ENCODE results near the gene FAM98A.
A peak's percentile ranks its signal among the peaks of the same experiment; 100 is the strongest.

FAM98A gene

DNA sequence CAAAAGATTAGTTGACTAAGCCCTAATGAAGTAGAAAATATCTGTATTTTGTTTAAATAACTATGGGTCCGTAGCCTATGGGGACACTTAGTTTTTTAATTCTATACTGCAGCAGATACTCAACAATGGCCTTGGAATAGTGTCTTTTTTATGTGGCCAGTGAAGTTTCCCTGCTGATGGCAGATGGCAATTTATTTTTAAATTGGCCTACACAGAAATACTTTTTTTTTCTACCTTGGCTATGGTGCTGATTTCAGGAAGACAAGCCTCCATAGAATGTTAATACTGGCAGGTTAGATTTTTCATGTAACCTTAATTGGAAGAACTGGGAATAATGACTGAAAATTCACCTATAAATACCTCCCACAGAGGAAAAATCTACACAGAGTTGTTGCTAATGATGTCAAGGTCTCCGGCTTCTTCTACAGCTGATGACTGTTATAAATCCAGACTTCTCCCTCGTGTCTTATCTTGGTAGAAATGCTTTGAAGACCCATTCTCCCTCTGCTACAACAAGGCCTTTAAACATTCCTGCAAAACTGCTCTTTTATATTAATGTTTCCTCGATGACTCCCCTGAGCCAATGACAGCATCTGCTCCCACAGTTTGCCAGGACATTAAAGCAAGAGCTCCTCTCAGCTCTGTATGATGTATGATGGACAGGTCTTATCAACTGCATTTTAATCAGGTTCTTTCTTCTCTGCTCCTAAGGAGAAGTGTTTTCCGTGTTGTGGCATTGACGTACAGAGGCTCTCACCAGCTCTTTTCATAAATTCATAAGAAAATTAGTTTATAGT lies 29.1 kb upstream of the FAM98A start:
- Histone ChIP-seq H3K4me3 (ENCODE audit: low read depth, low read length) (no peak overlapping the region), H3K9me3 (ENCODE audit: control insufficient read depth, insufficient read depth, low read depth, low read length) (no peaks in the 10 kb centered on the region), H3K27ac (ENCODE audit: extremely low read depth, low read depth, low read length) (no peak overlapping the region), H3K36me3 (ENCODE audit: control insufficient read depth in 2 of 2, insufficient read depth in 1 of 2, low read length in 2 of 2) (no peaks in the 10 kb centered on the region), H3K4me1 (ENCODE audit: control insufficient read depth, insufficient read depth, low read length) (no peaks in the 10 kb centered on the region)
- ChIA-PET POLR2A (no interaction called here), CTCF (interaction anchor here (0.6 kb wide), 1 partner anchor 823 kb away, joined by 4 read pairs; no protein-coding TSS in a partner anchor)
- TF ChIP-seq ZNF621 (tag by site-specific recombination; IDR thresholded peaks at IDR 0.05), result no peak
- TF ChIP-seq, protein P1, sequence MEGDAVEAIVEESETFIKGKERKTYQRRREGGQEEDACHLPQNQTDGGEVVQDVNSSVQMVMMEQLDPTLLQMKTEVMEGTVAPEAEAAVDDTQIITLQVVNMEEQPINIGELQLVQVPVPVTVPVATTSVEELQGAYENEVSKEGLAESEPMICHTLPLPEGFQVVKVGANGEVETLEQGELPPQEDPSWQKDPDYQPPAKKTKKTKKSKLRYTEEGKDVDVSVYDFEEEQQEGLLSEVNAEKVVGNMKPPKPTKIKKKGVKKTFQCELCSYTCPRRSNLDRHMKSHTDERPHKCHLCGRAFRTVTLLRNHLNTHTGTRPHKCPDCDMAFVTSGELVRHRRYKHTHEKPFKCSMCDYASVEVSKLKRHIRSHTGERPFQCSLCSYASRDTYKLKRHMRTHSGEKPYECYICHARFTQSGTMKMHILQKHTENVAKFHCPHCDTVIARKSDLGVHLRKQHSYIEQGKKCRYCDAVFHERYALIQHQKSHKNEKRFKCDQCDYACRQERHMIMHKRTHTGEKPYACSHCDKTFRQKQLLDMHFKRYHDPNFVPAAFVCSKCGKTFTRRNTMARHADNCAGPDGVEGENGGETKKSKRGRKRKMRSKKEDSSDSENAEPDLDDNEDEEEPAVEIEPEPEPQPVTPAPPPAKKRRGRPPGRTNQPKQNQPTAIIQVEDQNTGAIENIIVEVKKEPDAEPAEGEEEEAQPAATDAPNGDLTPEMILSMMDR (tag by site-specific recombination; IDR thresholded peaks at IDR 0.05), result no peak

DNA sequence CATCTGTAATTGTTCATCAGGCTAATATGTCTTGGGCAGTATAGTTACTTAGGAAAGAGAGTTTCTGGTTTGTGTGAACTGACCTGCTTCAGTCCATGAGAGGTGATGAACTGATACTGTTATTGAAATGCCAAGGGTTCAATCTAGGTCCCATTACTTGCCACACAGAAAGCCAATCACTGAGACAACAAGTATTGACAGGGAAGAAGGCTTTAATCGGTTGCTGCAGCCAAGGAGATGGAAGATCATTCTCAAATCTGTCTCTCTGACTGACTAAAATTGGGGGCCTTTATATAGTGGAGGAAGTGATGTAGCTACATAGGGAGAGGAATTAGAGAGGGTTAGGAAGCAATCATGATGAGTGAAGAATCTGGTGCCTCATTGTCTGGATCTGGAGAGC lies 19.9 kb upstream of the FAM98A start:
- CTCF ChIA-PET, result no interaction called here
- TF ChIP-seq SETDB1 (IDR thresholded peaks at IDR 0.05; ENCODE audit: insufficient read length, low read length), result peak; percentile 48
- no peak for TF ChIP-seq ZNF837 (tag by site-specific recombination; IDR thresholded peaks at IDR 0.05)

DNA sequence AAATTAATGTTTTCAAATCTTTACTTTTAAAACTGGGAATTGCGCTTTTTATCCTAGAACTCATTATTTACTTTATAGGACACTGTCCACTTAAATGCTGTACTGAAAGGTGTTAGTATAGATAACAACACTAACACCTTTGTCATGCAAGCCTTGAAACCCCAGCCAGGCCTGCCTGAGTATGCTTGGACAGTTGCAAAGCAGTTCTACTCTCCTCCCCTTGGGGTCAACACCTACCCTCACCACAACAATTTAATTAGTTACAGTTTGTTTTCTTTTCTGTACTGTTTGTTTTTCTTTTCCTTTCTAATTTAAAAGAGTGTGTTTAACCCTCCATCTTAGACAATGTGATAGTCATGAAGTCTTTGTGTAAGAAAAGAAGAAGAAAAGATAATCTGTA lies 18.9 kb upstream of the FAM98A start:
- POLR2A ChIA-PET, result no interaction called here
- no peaks in the 10 kb centered on the region for H3K9me3 ChIP-seq (ENCODE audit: control insufficient read depth, insufficient read depth, low read depth, low read length)
- CTCF ChIA-PET, result no interaction called here
- H3K4me1 ChIP-seq (ENCODE audit: control insufficient read depth, insufficient read depth, low read length), result no peaks in the 10 kb centered on the region
- H3K27ac ChIP-seq (ENCODE audit: extremely low read depth, low read depth, low read length), result no peak overlapping the region
- no peak overlapping the region for H3K4me3 ChIP-seq (ENCODE audit: low read depth, low read length)
- no peaks in the 10 kb centered on the region for H3K36me3 ChIP-seq (ENCODE audit: control insufficient read depth in 2 of 2, insufficient read depth in 1 of 2, low read length in 2 of 2)
- TF ChIP-seq ZNF23 (tag by site-specific recombination; IDR thresholded peaks at IDR 0.05; ENCODE audit: borderline replicate concordance) (no peak), ZNF473 (tag by site-specific recombination; IDR thresholded peaks at IDR 0.05) (no peak), ZNF501 (tag by site-specific recombination; IDR thresholded peaks at IDR 0.05) (no peak), ZNF311 (tag by site-specific recombination; IDR thresholded peaks at IDR 0.05; ENCODE audit: borderline replicate concordance) (no peak), SALL2 (tag by site-specific recombination; IDR thresholded peaks at IDR 0.05; ENCODE audit: borderline replicate concordance) (no peak), MEIS1 (CRISPR knock-in tag; IDR thresholded peaks at IDR 0.05; ENCODE audit: borderline replicate concordance) (no peak), GLI4 (tag by site-specific recombination; IDR thresholded peaks at IDR 0.05) (no peak), ZNF610 (tag by site-specific recombination; IDR thresholded peaks at IDR 0.05; ENCODE audit: borderline replicate concordance) (no peak), ZNF791 (tag by site-specific recombination; IDR thresholded peaks at IDR 0.05) (no peak), SP7 (tag by site-specific recombination; IDR thresholded peaks at IDR 0.05) (no peak), ZFP41 (tag by site-specific recombination; IDR thresholded peaks at IDR 0.05; ENCODE audit: borderline replicate concordance) (no peak), ZNF324 (tag by site-specific recombination; IDR thresholded peaks at IDR 0.05) (no peak)
- TF ChIP-seq, protein P2, sequence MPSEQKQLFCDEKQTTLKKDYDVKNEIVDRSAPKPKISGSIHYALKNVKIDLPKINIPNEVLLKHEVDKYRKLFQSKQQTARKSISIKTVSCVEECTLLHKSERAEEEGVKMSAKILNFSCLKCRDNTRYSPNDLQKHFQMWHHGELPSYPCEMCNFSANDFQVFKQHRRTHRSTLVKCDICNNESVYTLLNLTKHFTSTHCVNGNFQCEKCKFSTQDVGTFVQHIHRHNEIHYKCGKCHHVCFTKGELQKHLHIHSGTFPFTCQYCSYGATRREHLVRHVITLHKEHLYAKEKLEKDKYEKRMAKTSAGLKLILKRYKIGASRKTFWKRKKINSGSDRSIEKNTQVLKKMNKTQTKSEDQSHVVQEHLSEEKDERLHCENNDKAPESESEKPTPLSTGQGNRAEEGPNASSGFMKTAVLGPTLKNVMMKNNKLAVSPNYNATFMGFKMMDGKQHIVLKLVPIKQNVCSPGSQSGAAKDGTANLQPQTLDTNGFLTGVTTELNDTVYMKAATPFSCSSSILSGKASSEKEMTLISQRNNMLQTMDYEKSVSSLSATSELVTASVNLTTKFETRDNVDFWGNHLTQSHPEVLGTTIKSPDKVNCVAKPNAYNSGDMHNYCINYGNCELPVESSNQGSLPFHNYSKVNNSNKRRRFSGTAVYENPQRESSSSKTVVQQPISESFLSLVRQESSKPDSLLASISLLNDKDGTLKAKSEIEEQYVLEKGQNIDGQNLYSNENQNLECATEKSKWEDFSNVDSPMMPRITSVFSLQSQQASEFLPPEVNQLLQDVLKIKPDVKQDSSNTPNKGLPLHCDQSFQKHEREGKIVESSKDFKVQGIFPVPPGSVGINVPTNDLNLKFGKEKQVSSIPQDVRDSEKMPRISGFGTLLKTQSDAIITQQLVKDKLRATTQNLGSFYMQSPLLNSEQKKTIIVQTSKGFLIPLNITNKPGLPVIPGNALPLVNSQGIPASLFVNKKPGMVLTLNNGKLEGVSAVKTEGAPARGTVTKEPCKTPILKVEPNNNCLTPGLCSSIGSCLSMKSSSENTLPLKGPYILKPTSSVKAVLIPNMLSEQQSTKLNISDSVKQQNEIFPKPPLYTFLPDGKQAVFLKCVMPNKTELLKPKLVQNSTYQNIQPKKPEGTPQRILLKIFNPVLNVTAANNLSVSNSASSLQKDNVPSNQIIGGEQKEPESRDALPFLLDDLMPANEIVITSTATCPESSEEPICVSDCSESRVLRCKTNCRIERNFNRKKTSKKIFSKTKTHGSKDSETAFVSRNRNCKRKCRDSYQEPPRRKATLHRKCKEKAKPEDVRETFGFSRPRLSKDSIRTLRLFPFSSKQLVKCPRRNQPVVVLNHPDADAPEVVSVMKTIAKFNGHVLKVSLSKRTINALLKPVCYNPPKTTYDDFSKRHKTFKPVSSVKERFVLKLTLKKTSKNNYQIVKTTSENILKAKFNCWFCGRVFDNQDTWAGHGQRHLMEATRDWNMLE (tag by site-specific recombination; conservative IDR thresholded peaks at IDR 0.05; ENCODE audit: low read depth), result no peak
- TF ChIP-seq, protein P3, sequence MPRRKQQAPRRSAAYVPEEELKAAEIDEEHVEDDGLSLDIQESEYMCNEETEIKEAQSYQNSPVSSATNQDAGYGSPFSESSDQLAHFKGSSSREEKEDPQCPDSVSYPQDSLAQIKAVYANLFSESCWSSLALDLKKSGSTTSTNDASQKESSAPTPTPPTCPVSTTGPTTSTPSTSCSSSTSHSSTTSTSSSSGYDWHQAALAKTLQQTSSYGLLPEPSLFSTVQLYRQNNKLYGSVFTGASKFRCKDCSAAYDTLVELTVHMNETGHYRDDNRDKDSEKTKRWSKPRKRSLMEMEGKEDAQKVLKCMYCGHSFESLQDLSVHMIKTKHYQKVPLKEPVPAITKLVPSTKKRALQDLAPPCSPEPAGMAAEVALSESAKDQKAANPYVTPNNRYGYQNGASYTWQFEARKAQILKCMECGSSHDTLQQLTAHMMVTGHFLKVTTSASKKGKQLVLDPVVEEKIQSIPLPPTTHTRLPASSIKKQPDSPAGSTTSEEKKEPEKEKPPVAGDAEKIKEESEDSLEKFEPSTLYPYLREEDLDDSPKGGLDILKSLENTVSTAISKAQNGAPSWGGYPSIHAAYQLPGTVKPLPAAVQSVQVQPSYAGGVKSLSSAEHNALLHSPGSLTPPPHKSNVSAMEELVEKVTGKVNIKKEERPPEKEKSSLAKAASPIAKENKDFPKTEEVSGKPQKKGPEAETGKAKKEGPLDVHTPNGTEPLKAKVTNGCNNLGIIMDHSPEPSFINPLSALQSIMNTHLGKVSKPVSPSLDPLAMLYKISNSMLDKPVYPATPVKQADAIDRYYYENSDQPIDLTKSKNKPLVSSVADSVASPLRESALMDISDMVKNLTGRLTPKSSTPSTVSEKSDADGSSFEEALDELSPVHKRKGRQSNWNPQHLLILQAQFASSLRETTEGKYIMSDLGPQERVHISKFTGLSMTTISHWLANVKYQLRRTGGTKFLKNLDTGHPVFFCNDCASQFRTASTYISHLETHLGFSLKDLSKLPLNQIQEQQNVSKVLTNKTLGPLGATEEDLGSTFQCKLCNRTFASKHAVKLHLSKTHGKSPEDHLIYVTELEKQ (tag by site-specific recombination; IDR thresholded peaks at IDR 0.05; ENCODE audit: borderline replicate concordance), result no peak
- TF ChIP-seq, protein P4, sequence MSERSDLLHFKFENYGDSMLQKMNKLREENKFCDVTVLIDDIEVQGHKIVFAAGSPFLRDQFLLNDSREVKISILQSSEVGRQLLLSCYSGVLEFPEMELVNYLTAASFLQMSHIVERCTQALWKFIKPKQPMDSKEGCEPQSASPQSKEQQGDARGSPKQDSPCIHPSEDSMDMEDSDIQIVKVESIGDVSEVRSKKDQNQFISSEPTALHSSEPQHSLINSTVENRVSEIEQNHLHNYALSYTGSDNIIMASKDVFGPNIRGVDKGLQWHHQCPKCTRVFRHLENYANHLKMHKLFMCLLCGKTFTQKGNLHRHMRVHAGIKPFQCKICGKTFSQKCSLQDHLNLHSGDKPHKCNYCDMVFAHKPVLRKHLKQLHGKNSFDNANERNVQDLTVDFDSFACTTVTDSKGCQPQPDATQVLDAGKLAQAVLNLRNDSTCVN (tag by site-specific recombination; optimal IDR thresholded peaks at IDR 0.05), result no peak

More for the DNA sequence above, 19.9 kb upstream of the FAM98A start:
- Histone ChIP-seq H3K36me3 (ENCODE audit: control insufficient read depth in 2 of 2, insufficient read depth in 1 of 2, low read length in 2 of 2) (no peaks in the 10 kb centered on the region), H3K27ac (ENCODE audit: extremely low read depth, low read depth, low read length) (no peak overlapping the region), H3K4me3 (ENCODE audit: low read depth, low read length) (no peak overlapping the region), H3K4me1 (ENCODE audit: control insufficient read depth, insufficient read depth, low read length) (no peaks in the 10 kb centered on the region), H3K9me3 (ENCODE audit: control insufficient read depth, insufficient read depth, low read depth, low read length) (no peaks in the 10 kb centered on the region)
- POLR2A ChIA-PET, result no interaction called here
